ENCODE results near the gene RANBP9. TPM values are rescaled to one million over a fixed set of nuclear protein-coding genes. Genes with fewer than 3 reads are reported as not detected.

The RANBP9 gene
- total RNA-seq, 2 donors from 2014 or later: 74.4 to 99.9 TPM

Other genes starting within 250 kb of the RANBP9 start
- gene GFOD1, start 224.2 kb downstream of the RANBP9 start, total RNA-seq: 1 to 10 TPM; 1.4 to 3.1 TPM
- gene SIRT5, start 137.2 kb downstream of the RANBP9 start, total RNA-seq: 10 to 100 TPM; 11.7 to 11.9 TPM
- gene NOL7, start 96.5 kb downstream of the RANBP9 start, total RNA-seq: 10 to 100 TPM; 44.3 to 47.0 TPM
- gene MCUR1, start 102.7 kb upstream of the RANBP9 start, total RNA-seq: 10 to 100 TPM; 10.2 to 22.3 TPM
- gene RNF182, start 213.1 kb upstream of the RANBP9 start, total RNA-seq: under 1 TPM; 0.16 to 0.25 TPM

Measured in T-helper 17 cell (primary cell).